GM19467 (cell line): Measurements from ENCODE around the gene DMRTC2.
A peak's percentile ranks its signal among the peaks of the same experiment; 100 is the strongest.
"Not testable (repeated sequence)": the region's sequence is repeated elsewhere in the genome, so short reads cannot be mapped to it uniquely, and the experiment has no call there.

Experiments
- ATAC-seq: cut with Tn5 transposase; IDR thresholded peaks from one replicate; pipeline ENCODE4 v1.9.1; 2021; ENCODE audit warnings: mild to moderate bottlenecking, moderate library complexity; ENCODE audit not compliant: unreplicated experiment

The DMRTC2 gene

GRCh38 chr19:41869374-41869955, 24.6 kb downstream of the DMRTC2 start:
- no peak for ATAC-seq

DNA sequence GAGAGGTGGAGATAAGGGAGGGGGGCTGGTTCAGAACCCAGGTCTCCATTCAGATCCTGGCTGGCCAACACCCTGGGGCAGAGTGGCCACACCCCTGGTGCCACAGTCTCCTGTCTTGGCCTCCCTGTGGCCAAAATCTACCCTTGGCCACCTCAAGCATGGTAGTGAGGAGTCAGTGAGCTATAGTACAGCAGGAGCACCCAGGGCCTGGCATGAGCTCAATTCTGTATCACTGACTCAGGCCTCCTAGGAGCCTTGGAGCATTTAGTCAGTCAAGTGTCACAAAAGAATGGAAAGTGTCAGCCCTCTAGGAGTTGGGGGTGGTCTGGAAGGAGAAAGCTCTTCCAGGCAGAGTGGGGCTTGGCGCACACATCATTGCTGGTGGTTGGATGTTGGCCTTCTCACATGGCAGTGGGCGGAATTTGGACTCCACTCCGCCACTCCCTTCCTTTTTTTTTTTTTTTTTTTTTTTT, 25.6 kb downstream of the DMRTC2 start:
- no peak for ATAC-seq

DNA sequence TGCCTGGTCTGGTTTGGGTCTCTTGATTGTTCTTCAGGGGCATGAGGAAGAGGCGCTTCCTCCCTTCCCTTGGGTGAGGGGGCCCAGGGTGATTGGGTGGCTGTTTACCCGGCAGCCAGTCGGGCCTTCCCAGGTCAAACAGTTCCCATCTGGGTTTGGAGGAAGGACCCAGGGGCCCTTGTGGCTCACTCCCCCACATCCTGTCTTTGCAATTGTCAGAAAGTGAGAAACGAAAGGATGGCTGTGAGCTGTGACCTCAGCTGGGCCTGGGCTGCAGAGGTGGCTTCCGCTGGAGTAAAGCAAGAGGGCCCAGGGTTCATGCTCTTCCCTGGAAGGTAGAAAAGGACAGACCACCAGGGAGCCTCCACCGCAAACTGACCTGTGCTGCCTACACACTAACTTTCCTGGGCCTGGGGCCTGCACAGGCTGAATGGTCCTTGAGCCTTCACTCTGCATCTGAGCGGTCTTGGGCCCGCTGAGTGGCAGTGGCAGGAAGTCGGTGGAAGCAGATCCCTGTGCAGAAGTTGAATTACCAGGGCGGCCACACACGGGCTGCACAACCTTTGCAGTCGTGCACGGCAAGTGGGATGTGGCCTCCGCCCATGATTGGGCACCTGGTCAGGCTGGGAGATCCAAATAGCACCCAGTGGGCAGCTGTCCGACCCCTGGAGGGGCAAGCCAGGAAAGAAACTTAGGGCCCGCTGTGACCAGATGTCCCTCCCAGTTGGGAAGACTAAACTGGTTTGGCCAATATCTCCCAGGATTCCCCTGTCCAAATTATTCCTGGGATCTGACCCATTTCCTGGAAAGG, 26.9 kb downstream of the DMRTC2 start:
- peak; percentile 43 for ATAC-seq

GRCh38 chr19:41872384-41872774, 27.5 kb downstream of the DMRTC2 start:
- ATAC-seq: no peak

- no peak for ATAC-seq
Observed at GRCh38 chr19:41872775-41873647, 28.2 kb downstream of the DMRTC2 start.

DNA sequence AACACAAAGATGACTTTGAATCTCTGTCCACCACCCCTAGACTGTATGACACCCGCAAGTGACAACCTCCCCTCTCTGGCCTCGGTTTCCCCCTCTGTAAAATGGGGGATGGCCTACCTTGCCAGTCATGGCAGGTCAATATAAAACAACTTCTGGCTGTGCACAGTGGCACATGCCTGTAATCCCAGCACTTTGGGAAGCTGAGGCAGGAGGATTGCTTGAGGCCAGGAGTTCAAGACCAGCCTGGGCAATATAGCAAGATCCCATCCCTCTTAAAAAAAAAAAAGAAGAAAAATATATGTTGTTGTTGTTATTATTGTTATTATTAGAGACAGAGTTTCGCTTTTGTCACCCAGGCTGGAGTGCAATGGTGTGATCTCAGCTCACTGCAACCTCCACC, 31.1 kb downstream of the DMRTC2 start:
- ATAC-seq: not testable (repeated sequence)

DNA sequence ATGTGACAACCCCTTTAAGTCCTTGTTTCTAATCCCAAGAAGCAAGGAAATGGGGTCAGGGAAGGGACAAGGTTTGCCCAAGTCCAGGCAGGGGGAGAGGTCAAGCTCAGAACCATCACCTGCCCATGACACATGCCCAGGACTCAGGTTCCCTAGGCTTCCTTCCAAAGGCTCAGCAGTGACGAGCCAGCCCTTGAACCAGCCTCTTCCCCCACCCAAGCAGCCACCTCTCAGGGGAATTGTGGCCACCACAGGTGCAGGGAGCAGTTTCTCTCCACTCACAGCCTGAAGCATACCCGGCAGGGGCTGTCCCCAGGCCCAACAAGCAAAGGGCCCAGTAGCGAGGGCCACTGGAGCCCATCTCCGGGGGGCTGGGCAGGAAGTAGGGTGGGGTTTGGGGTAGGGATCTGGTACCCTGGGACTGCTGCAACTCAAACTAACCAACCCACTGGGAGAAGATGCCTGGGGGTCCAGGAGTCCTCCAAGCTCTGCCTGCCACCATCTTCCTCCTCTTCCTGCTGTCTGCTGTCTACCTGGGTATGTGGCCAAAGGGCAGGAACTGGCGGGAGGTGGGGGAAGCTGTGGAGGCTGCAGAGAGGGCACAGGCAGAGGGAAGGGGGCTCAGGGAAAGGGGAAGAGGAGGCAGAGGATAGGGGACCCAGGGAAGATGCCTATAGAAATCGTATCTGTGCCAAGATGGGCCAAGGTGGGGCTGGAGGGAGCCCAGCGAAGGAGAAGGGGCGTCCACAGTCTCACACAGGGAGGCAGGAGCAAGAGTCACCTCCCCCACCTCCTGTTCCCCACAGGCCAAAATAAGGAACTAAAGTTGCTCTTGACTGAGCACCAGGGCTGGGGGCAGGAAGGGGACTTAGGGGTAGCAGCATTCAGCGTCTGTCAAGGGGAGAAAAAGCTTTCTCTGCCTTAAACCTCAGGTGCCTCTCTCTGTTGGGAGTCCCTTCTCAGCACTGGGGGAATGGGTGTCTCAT, 32.3 kb downstream of the DMRTC2 start, which contains the start of gene CD79A:
CD79A (plus strand) TSS at position 433 of the 986 bp plus-strand sequence; CDS start at position 459, 26 bp downstream.
- peak; percentile 56 for ATAC-seq

DNA sequence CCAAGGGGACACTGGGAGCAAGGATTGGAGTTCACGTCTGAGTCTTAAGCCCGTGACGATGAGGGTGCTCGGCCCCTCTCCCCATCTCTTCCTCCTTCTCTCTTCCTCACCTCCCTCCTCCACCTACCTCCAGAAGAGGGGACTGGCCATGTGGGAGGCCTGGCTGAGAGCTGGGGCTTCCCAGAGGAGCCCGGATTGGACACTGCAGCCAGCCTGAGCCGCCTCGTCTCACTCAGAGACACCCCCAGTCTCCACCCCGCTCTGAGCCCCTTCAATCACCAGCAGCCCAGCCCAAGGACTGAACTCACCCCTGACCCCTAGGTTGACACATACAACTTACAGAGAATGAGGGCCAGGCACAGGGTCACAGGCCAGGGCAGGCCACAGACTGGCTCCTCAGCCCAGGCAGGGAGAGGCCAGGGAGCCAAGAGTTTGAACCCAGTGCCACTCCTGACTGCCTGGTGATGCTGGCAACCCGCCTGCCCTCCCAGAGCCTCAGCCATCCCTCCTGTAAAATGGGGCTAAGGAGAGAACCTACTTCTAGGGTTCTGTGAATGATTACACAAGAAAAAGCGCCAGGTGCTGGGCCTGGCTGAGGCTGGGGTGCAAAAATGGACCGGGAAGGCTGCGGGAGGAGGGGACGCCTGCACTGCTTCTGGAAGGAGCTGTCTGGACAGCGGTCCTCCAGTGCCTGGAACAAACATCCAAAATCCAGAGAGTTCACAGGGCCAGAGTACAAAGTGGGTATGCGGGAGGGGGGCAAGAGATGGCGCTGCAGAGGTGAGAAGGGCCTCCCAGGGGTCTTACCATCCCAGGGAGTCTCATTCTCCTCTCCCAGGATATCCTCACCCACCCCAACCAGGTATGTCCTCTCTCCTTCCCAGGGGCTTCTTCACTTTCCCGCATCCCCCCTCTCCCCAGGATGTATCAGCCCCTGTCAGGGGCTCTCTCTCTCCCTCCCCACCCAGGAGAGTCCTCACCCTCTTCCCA, 33.4 kb downstream of the DMRTC2 start:
- ATAC-seq: no peak

DNA sequence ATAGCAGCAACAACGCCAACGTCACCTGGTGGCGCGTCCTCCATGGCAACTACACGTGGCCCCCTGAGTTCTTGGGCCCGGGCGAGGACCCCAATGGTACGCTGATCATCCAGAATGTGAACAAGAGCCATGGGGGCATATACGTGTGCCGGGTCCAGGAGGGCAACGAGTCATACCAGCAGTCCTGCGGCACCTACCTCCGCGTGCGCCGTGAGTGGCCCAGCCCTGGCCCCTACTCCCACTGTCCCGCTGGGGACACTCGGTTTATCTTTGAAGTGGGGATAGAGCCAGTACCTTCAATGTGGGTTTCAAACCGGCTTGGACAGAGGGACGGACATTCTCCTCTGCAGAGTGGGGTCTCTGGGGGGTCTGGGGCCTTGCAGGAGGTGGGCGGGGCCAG, 34.2 kb downstream of the DMRTC2 start:
- ATAC-seq: no peak

- no peak for ATAC-seq
Observed at GRCh38 chr19:41879670-41880328, 35.0 kb downstream of the DMRTC2 start.

GRCh38 chr19:41880329-41880708, 35.5 kb downstream of the DMRTC2 start:
- no peak for ATAC-seq

GRCh38 chr19:41882568-41883462, 38.0 kb downstream of the DMRTC2 start, which contains the start of gene ARHGEF1:
TSS of gene ARHGEF1 (plus strand) at chr19:41883184. CDS start at chr19:41888083, 4,899 bp downstream.
- no peak for ATAC-seq

DNA sequence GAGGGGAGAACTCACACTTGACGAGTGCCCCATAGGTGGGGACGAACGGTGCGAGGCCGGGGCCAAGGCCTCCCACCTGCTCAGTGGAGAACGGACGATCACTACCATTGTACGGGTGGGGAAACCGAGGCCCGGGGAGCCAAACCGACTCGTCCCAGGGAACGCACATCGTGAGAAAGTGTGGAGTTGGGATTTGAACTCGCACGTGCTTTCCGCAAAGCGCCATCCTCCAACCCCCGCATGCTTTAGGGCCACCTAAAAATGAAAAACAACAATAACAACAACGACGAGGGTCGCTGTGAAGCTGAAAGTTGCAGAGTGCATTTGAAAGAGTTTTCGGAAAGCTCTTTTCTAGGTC, 38.6 kb downstream of the DMRTC2 start:
- no peak for ATAC-seq

- ATAC-seq: peak; percentile 67
Observed at GRCh38 chr19:41883821-41884733, 39.2 kb downstream of the DMRTC2 start.

GRCh38 chr19:41886761-41887710, 42.2 kb downstream of the DMRTC2 start:
- ATAC-seq: no peak
